ENCODE measurements around the gene GNG2.

GNG2 gene

DNA sequence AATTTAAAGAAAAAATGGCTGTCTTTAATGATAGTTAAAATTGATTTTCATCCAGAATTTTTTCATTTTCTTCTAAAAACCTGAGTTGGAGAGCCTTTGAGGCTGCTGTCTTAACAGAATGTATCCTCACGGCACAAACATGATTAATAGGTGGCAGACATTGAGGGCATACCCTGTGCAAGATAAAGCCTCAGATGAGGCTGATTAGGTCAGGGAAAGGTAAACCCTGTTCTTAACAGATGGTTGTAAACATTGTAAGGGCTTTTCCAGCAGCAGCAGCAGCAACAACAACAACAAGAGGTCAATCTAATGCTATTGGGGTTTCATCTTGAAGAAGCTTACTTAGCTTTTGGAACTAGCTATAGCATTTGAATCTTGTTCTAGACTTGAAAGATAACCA lies 17.4 kb downstream of the GNG2 start:
- Histone ChIP-seq H3K9me3 (ENCODE audit: control insufficient read depth, insufficient read depth, low read length) (no peaks in the 10 kb centered on the region), H3K36me3 (ENCODE audit: control insufficient read depth, insufficient read depth, low read length) (no peaks in the 10 kb centered on the region), H3K4me3 (ENCODE audit: low read depth, low read length) (no peak overlapping the region), H3K9ac (ENCODE audit: low read depth, low read length) (no peak overlapping the region), H3K4me1 (ENCODE audit: control insufficient read depth, insufficient read depth, low read length) (no peaks in the 10 kb centered on the region), H3K27me3 (ENCODE audit: control insufficient read depth, insufficient read depth, low read length) (no peaks in the 10 kb centered on the region)

GRCh38 chr14:51879170-51879569 lies 18.8 kb downstream of the GNG2 start:
- Histone ChIP-seq H3K36me3 (ENCODE audit: control insufficient read depth, insufficient read depth, low read length) (no peaks in the 10 kb centered on the region), H3K4me1 (ENCODE audit: control insufficient read depth, insufficient read depth, low read length) (no peaks in the 10 kb centered on the region), H3K9me3 (ENCODE audit: control insufficient read depth, insufficient read depth, low read length) (no peaks in the 10 kb centered on the region), H3K4me3 (ENCODE audit: low read depth, low read length) (no peak overlapping the region), H3K9ac (ENCODE audit: low read depth, low read length) (no peak overlapping the region), H3K27me3 (ENCODE audit: control insufficient read depth, insufficient read depth, low read length) (no peaks in the 10 kb centered on the region)

DNA sequence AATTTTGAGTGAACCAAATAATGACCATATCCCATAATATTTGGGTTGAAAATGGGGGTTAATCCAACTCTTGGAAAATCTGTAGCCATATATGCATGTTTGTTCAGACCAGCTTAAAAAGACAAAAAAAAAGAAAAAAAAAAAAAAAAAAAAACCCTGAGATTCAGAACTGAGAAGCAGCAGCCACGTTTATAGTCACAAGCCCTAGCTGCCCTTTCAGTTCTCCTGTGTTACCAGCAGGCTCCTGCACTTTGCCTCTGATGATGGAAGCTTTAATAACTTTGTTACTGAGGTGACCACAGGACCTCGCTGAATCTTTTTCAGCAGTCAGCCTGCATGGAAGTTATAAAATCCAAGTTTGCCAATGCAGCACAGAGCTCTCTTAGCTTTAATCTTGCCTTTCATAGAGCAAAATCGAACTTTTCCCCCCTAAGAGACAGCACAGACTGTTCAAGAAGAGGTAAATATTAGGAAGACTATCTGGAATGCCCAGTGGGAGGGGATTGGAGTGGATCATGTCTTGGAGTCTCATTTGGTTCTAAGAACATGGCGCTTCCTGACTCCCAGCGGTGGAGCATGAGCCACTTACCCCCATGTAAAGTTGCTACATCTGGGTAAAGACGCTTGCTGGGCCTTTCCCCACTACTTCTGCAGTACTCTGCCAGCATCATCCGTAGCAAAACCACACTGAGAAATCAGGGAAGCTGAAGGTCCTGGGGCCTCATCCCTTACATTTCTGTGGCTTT lies 20.6 kb downstream of the GNG2 start:
- Histone ChIP-seq H3K9me3 (ENCODE audit: control insufficient read depth, insufficient read depth, low read length) (no peaks in the 10 kb centered on the region), H3K4me3 (ENCODE audit: low read depth, low read length) (no peak overlapping the region), H3K27me3 (ENCODE audit: control insufficient read depth, insufficient read depth, low read length) (no peaks in the 10 kb centered on the region), H3K36me3 (ENCODE audit: control insufficient read depth, insufficient read depth, low read length) (no peaks in the 10 kb centered on the region), H3K9ac (ENCODE audit: low read depth, low read length) (no peak overlapping the region), H3K4me1 (ENCODE audit: control insufficient read depth, insufficient read depth, low read length) (no peaks in the 10 kb centered on the region)

GRCh38 chr14:51881636-51882035 lies 21.2 kb downstream of the GNG2 start:
- H3K4me1 ChIP-seq (ENCODE audit: control insufficient read depth, insufficient read depth, low read length): no peaks in the 10 kb centered on the region
- no peaks in the 10 kb centered on the region for H3K27me3 ChIP-seq (ENCODE audit: control insufficient read depth, insufficient read depth, low read length)
- H3K9me3 ChIP-seq (ENCODE audit: control insufficient read depth, insufficient read depth, low read length): no peaks in the 10 kb centered on the region
- H3K36me3 ChIP-seq (ENCODE audit: control insufficient read depth, insufficient read depth, low read length): no peaks in the 10 kb centered on the region
- no peak overlapping the region for H3K4me3 ChIP-seq (ENCODE audit: low read depth, low read length)
- no peak overlapping the region for H3K9ac ChIP-seq (ENCODE audit: low read depth, low read length)

- H3K36me3 ChIP-seq (ENCODE audit: control insufficient read depth, insufficient read depth, low read length): no peaks in the 10 kb centered on the region
- no peaks in the 10 kb centered on the region for H3K4me1 ChIP-seq (ENCODE audit: control insufficient read depth, insufficient read depth, low read length)
- H3K4me3 ChIP-seq (ENCODE audit: low read depth, low read length): no peak overlapping the region
- H3K9me3 ChIP-seq (ENCODE audit: control insufficient read depth, insufficient read depth, low read length): no peaks in the 10 kb centered on the region
- H3K27me3 ChIP-seq (ENCODE audit: control insufficient read depth, insufficient read depth, low read length): no peaks in the 10 kb centered on the region
- no peak overlapping the region for H3K9ac ChIP-seq (ENCODE audit: low read depth, low read length)
Observed at GRCh38 chr14:51883232-51883631, 22.8 kb downstream of the GNG2 start.

DNA sequence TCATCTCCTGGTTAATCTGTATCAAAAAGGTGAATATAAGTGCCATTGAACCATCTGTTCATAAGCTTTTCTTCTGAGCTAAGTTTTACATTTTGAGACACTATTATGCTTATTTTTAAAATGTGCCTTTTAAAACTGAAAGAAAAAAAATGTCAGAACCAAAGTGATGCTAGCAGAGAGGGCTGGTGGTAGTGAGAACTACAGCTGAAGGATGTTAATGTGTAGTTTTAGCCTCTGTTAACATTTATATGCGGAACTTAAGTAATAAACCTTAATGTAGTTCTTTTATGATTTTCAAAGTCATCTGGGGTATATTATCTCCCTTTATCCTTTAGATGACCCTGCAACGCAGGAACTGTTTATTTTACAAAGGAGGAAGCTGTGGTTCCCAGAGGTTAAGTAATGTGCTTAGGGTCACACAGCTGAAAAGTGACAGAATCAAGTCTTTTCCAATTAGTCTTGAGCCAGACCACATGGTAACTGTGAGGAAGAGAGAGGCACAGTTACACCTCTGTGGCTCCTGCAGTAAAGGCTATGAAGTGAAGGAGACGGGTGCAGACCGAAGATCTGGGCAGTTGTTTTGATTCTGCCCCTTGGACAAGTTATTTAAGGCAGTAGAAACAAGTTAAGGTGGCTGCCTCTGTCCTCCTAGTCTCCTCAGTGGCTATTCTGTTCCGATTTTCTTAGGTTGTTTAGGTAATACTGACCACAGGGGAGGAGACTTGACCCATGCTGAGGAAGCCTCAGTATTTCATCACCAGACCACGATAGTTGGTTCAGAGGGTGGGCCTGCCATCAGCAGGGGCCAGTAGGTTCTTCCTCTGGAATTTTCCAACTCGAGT lies 23.9 kb downstream of the GNG2 start:
- H3K4me1 ChIP-seq (ENCODE audit: control insufficient read depth, insufficient read depth, low read length): no peaks in the 10 kb centered on the region
- no peaks in the 10 kb centered on the region for H3K9me3 ChIP-seq (ENCODE audit: control insufficient read depth, insufficient read depth, low read length)
- no peak overlapping the region for H3K9ac ChIP-seq (ENCODE audit: low read depth, low read length)
- no peak overlapping the region for H3K4me3 ChIP-seq (ENCODE audit: low read depth, low read length)
- no peaks in the 10 kb centered on the region for H3K36me3 ChIP-seq (ENCODE audit: control insufficient read depth, insufficient read depth, low read length)
- no peaks in the 10 kb centered on the region for H3K27me3 ChIP-seq (ENCODE audit: control insufficient read depth, insufficient read depth, low read length)

DNA sequence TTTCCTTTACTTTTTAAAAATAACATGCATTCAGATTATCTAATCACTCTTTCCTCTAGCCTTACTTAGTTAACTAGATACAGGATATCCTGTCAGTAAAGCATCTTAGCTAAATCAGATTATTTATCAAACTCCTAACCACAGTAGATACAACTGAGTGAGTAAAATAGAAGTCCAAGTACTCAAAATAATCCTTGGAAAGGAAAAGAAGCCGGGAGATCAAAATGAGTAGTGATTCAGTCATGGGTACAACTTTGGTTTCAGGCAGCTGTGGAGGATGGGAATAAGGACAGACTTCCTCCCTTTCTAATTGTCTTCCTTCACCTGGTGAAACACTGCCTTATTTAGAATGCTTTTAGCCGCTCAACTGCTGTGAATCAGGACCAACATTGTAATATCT lies 29.4 kb downstream of the GNG2 start:
- Histone ChIP-seq H3K4me1 (ENCODE audit: control insufficient read depth, insufficient read depth, low read length) (peaks cover 3% of the 10 kb centered on the region), H3K9ac (ENCODE audit: low read depth, low read length) (no peak overlapping the region), H3K36me3 (ENCODE audit: control insufficient read depth, insufficient read depth, low read length) (no peaks in the 10 kb centered on the region), H3K9me3 (ENCODE audit: control insufficient read depth, insufficient read depth, low read length) (no peaks in the 10 kb centered on the region), H3K27me3 (ENCODE audit: control insufficient read depth, insufficient read depth, low read length) (no peaks in the 10 kb centered on the region), H3K4me3 (ENCODE audit: low read depth, low read length) (no peak overlapping the region)

GRCh38 chr14:51894250-51894649 lies 33.8 kb downstream of the GNG2 start:
- H3K4me3 ChIP-seq (ENCODE audit: low read depth, low read length): no peak overlapping the region
- H3K36me3 ChIP-seq (ENCODE audit: control insufficient read depth, insufficient read depth, low read length): no peaks in the 10 kb centered on the region
- H3K4me1 ChIP-seq (ENCODE audit: control insufficient read depth, insufficient read depth, low read length): peaks cover 3% of the 10 kb centered on the region
- H3K9me3 ChIP-seq (ENCODE audit: control insufficient read depth, insufficient read depth, low read length): no peaks in the 10 kb centered on the region
- H3K27me3 ChIP-seq (ENCODE audit: control insufficient read depth, insufficient read depth, low read length): no peaks in the 10 kb centered on the region
- H3K9ac ChIP-seq (ENCODE audit: low read depth, low read length): no peak overlapping the region

- Histone ChIP-seq H3K4me1 (ENCODE audit: control insufficient read depth, insufficient read depth, low read length) (no peaks in the 10 kb centered on the region), H3K27me3 (ENCODE audit: control insufficient read depth, insufficient read depth, low read length) (no peaks in the 10 kb centered on the region), H3K9ac (ENCODE audit: low read depth, low read length) (no peak overlapping the region), H3K4me3 (ENCODE audit: low read depth, low read length) (no peak overlapping the region), H3K36me3 (ENCODE audit: control insufficient read depth, insufficient read depth, low read length) (no peaks in the 10 kb centered on the region), H3K9me3 (ENCODE audit: control insufficient read depth, insufficient read depth, low read length) (no peaks in the 10 kb centered on the region)
Observed at GRCh38 chr14:51895375-51895774, 35.0 kb downstream of the GNG2 start.

GRCh38 chr14:51897791-51898355 lies 37.5 kb downstream of the GNG2 start:
- Histone ChIP-seq H3K9me3 (ENCODE audit: control insufficient read depth, insufficient read depth, low read length) (no peaks in the 10 kb centered on the region), H3K4me1 (ENCODE audit: control insufficient read depth, insufficient read depth, low read length) (no peaks in the 10 kb centered on the region), H3K4me3 (ENCODE audit: low read depth, low read length) (no peak overlapping the region), H3K27me3 (ENCODE audit: control insufficient read depth, insufficient read depth, low read length) (no peaks in the 10 kb centered on the region), H3K9ac (ENCODE audit: low read depth, low read length) (no peak overlapping the region), H3K36me3 (ENCODE audit: control insufficient read depth, insufficient read depth, low read length) (no peaks in the 10 kb centered on the region)

- H3K9me3 ChIP-seq (ENCODE audit: control insufficient read depth, insufficient read depth, low read length): no peaks in the 10 kb centered on the region
- no peaks in the 10 kb centered on the region for H3K27me3 ChIP-seq (ENCODE audit: control insufficient read depth, insufficient read depth, low read length)
- H3K4me3 ChIP-seq (ENCODE audit: low read depth, low read length): no peak overlapping the region
- H3K9ac ChIP-seq (ENCODE audit: low read depth, low read length): no peak overlapping the region
- no peaks in the 10 kb centered on the region for H3K36me3 ChIP-seq (ENCODE audit: control insufficient read depth, insufficient read depth, low read length)
- H3K4me1 ChIP-seq (ENCODE audit: control insufficient read depth, insufficient read depth, low read length): no peaks in the 10 kb centered on the region
Observed at GRCh38 chr14:51901475-51902024, 41.1 kb downstream of the GNG2 start.

Data from iPS-15b (cell line).